Measurements from ENCODE around the gene TBC1D21.
A peak's percentile ranks its signal among the peaks of the same experiment; 100 is the strongest.
"Not testable (repeated sequence)": the region's sequence is repeated elsewhere in the genome, so short reads cannot be mapped to it uniquely, and the experiment has no call there.

Gene TBC1D21

DNA sequence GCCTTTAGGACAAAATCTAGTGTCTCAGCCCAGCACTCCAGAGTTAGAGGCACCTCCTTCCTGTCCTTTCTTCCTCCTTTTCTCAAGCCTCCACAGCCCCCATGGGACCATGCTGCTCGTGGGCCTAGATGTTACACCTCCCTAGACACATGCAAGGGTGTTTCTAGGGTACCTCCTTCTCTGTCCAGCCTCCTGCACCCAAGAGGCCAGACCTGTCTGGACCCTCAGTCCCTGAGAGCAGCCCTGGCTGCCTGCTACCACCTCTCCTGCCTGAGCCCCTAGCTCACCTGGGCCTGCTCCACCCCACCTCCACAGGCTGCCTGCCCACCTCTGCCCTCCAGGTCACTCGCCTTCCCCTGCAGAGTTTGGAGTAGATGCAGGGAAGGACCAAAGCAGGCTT, 58.1 kb downstream of the TBC1D21 start:
- no peak for DNase-seq

DNA sequence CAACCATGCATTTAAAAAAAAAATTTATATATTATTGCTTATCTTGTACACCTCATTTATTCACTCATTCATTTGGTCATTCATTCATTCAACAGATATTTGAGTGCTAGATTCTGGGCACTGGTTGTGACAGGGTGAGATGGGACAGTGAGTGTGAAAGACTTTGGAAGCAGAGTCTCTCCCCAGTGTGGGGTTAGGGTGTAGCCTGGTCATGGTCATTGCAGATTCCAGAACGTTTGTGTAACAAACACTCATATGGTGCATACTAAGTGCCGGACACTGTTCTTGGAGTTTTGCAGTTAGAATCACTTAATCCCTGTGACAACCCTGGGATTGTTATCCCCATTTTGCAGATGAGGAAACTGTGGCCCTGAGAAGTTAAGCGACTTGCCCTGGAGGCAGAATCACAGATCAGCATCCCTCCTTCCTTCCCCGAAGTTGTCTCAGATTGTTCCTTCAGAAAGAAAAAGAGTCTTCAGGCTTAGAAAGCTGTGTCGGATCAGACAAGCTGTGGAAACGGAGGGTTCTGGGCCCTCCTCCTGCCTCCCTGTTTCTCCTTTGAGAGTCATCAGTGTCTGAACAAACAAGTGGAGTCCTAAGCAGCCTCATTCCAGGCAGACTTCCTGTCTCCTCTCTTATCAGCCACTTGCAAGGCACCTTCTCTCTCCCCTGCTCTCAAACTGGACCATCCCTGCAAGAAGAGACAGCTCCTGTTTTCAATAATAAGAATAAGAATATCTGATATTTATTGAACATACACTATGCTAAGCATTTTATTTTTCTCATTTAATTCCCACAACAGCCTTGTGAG, 59.2 kb downstream of the TBC1D21 start:
- DNase-seq: no peak

DNA sequence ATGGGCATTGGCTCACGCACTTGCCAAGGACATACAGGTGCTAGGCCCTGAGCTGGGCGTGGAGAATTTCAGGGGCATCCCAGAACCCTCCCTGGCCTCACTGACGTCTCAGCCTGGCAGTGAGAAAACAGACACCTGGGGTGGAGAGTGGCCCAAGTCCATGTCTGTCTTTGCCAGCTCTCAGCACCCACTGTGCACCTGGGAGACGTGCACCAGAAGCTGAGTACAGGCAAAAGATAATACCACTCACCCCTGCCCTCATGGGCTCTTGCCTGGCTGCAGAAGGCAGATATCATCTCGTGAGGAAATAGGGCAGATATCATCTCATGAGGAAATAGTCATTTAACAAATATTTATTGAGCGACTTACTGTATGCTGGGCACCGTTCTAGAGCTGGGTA, 60.9 kb downstream of the TBC1D21 start:
- peak; percentile 83 for DNase-seq

DNA sequence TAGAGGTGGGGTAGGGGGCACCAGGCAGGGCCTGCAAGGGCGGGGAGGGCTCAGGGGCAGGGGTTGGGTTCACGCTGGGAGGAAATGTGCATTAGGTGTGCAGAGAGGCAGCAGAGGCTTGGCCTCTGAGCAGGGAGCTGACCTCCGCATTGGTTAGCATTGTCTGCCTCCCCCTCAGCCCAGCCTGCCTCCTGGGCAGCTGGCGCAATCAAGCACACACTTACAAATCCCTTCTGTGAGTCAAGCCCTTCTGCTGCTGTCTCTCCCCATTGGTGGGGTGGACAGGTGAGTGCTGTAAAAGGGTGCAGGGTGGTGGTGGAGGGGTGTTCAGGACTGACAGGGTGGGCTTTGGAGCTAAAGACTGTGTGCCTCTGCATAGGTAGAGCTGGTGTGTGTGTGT, 62.2 kb downstream of the TBC1D21 start:
- no peak for DNase-seq

DNA sequence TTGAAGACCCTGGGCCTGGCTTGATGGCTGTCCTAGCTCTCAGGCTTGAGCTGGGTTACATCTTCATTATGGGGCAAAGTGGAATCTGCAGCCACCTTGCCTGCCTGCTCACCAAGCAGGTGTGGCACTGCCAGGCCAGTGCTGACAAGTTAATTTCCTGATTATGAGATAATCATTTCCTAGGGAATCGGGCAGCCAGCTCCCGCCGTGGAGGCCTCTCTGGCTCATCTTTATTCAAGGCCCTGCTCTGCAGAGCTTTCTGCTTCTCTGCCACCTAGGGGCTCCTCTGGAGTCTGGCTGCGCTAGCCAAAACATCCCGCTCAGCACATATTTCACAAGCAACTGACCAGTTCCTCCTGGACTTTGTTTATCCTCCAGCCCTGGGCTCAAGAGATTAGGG, 62.8 kb downstream of the TBC1D21 start:
- peak; percentile 67 for DNase-seq

DNA sequence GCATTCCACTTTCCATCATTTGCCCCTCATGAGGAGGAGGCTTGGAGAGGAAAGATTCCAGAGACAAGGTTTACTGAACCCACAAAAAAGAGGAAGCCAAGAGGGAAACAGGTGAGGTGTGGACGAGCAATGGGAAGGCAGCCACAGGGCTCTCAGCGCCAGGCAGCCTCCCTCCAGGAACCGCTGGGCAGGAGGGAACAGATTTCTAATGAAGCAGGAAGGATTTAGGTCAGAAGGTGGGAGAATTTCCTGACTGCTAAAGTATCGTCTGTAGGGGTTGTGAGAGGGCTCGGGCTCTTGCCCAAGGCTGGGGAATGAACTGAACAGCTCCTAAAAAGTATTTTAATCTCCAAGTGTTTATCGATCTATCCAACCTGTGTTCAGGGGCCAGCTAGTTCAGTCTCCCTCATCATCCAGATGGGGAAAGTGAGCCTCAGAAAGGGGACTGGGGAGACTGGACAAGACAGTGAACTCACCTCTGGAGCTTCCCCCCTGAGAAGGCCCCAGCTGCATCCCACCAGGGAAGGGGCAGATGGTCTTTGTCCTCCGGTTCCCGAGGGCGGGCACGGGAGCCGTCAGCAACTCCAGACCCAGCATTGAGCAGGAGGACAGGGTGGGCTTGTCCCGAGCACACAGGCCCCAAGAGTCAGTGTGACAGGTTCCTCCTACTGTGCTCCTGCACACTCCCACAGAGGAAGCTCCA, 63.4 kb downstream of the TBC1D21 start:
- no peak for DNase-seq

DNA sequence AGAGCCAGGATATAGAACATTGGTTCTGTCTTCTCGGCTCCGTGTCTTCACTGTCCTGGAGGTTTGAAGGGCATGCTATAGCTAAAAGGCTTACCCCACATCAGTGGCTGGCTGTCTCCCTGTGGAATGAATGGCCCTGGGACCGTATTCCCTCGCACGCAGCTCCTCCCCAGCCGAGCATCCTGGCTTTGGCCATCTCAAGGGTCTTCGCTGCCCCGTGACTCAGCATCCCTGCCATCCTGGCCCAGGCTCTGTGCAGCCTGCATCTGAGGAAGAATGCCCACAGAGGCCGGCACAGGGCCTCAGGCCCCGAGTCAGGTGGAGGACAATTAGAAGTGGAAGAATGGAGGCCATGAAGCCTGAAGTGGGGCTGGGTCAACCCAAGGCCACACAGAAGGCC, 63.9 kb downstream of the TBC1D21 start:
- no peak for DNase-seq

DNA sequence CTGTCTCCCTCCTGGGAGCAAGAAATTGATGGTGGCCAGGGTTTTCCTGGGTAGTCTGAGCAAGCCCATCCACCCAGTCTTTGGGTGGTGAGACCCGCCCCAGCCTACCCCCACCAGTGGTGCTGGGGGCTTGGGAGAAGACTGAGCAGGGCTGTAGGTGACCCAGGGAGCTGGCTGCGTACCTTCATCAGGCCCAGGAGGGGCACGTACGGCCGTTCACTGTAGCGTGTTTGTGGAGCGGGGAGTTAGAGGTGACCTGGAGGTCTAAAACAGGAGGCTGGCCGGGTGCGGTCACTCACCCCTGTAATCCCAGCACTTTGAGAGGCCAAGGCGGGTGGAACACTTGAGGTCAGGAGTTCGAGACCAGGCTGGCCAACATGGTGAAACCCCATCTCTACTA, 64.4 kb downstream of the TBC1D21 start:
- DNase-seq: no peak

DNA sequence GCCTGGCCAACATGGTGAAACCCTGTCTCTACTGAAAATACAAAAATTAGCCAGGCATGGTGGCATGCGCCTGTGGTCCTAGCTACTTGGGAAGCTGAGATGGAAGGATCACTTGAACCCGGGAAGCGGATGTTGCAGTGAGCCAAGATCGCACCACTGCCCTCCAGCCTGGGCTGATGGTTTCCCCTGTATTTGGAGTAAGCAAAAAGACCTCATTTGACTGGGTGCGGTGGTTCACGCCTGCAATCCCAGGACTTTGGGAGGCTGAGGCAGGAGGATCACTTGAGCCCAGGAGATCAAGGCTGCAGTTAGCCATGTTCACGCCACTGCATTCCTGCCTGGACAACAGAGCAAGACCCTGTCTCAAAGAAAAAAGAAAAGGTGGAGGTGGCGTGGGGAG, 65.2 kb downstream of the TBC1D21 start:
- DNase-seq: not testable (repeated sequence)
